Brain pericyte (primary cell): Measurements from ENCODE around the gene KPTN.

Experiments
- DNase-seq: peaks from one replicate; pipeline ENCODE4 v3.0.0-alpha.2; 2012; ENCODE audit warnings: low read depth, low spot score

The KPTN gene

GRCh38 chr19:47509170-47509847, 25.3 kb upstream of the KPTN start:
- no peak for DNase-seq

GRCh38 chr19:47508721-47509120, 24.7 kb upstream of the KPTN start:
- DNase-seq = no peak

- no peak for DNase-seq
Measured at GRCh38 chr19:47507924-47508553, 24.0 kb upstream of the KPTN start.

- no peak for DNase-seq
Measured at GRCh38 chr19:47507012-47507411, 23.0 kb upstream of the KPTN start.

- DNase-seq = no peak
Measured at GRCh38 chr19:47506459-47506858, 22.4 kb upstream of the KPTN start.

- no peak for DNase-seq
Measured at GRCh38 chr19:47505506-47505905, 21.5 kb upstream of the KPTN start.

- DNase-seq = no peak
Measured at GRCh38 chr19:47503826-47504150, 19.8 kb upstream of the KPTN start.

- DNase-seq = no peak
Measured at GRCh38 chr19:47503130-47503825, 19.3 kb upstream of the KPTN start.

- no peak for DNase-seq
Measured at GRCh38 chr19:47499863-47500830, 16.1 kb upstream of the KPTN start.

- DNase-seq = no peak
Measured at GRCh38 chr19:47499371-47499770, 15.4 kb upstream of the KPTN start.

- DNase-seq = no peak
Measured at GRCh38 chr19:47498561-47498960, 14.5 kb upstream of the KPTN start.

- DNase-seq = no peak
Measured at GRCh38 chr19:47497821-47498520, 14.0 kb upstream of the KPTN start.

GRCh38 chr19:47497050-47497766, 13.2 kb upstream of the KPTN start:
- no peak for DNase-seq

GRCh38 chr19:47495478-47496372, 11.7 kb upstream of the KPTN start:
- DNase-seq = no peak

- DNase-seq = no peak
Measured at GRCh38 chr19:47494729-47495128, 10.7 kb upstream of the KPTN start.

- DNase-seq = no peak
Measured at GRCh38 chr19:47494211-47494547, 10.2 kb upstream of the KPTN start.

GRCh38 chr19:47493378-47494210, 9.6 kb upstream of the KPTN start:
- DNase-seq = no peak

- no peak for DNase-seq
Measured at GRCh38 chr19:47492571-47493377, 8.8 kb upstream of the KPTN start.
